ENCODE measurements around the gene FSTL4.

FSTL4 gene

GRCh38 chr5:133473291-133473690 is 139.1 kb downstream of the FSTL4 start:
- no peak for FAIRE-seq

DNA sequence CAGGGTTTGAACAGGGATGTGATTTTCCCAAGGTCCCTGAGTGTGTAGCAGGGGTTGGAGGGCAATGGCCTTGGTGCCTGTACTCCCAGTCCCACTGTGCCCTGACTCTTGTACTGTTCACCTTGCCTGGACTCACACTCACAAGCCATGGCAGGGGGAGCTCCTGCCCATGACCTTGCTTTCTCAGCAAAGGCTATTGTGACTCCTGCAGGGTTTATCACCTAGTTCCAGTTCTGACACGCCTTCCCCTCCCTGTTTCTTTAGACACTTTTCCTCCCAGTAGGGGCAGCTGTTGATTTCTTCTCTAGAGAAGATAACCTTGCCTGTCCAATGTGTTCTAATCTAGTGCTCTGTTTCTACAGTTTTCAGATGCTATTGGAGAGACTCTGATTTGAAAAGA is 139.5 kb downstream of the FSTL4 start:
- no peak for FAIRE-seq

GRCh38 chr5:133471699-133472098 is 140.6 kb downstream of the FSTL4 start:
- no peak for FAIRE-seq

GRCh38 chr5:133470841-133471240 is 141.5 kb downstream of the FSTL4 start:
- FAIRE-seq, result peak; percentile 18

DNA sequence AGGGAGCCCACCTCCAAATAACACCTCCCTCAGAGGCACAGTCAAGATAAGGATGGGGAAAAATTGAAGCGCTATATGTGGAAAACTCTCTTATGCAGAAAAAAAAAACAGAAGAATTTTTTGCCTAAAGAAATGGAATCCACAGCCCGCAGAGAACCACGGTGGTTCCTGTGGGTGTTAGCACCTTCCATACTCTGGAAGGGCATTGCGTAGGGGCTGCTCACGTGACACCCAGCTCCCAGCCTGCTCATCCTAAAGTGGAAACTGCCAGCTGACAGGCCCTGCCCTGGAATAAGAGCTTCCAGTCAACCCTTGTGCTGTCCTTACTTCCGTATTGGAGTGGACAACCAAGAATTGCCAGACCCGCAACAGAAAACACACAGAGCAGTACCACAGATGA is 142.5 kb downstream of the FSTL4 start:
- FAIRE-seq, result no peak

- FAIRE-seq, result no peak
Measured at GRCh38 chr5:133469252-133469651, 143.1 kb downstream of the FSTL4 start.

GRCh38 chr5:133468596-133468995 is 143.7 kb downstream of the FSTL4 start:
- no peak for FAIRE-seq

DNA sequence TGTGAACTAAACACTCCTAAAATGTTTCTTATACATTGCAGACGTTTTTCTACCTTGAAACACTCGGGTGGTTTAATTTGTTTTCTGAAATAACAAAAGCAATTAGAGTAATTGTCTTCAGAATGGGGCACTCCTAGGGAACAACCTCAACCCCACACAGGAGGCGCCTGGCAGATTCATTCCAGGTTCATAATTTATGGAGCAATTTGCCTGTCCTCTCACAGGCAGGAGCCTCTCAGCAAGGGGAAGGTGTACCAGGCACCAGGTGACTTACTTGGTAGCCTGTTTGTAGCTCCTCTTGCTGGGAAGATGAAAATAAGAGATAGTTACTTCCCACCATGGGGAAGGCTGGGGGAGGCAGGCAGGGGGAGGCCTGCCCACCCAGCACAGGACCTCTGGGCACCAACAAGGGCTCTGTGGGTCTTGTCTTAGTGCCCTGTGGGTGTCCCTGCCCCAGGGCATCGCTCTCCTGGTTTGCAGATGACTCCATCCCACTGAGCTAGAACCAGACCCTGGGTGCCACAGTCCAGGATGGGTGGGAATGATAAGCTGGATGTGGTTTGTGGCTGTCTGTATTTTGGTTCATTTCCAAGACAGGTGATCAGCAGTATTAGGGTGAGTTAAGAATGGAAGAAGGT is 144.4 kb downstream of the FSTL4 start:
- no peak for FAIRE-seq

DNA sequence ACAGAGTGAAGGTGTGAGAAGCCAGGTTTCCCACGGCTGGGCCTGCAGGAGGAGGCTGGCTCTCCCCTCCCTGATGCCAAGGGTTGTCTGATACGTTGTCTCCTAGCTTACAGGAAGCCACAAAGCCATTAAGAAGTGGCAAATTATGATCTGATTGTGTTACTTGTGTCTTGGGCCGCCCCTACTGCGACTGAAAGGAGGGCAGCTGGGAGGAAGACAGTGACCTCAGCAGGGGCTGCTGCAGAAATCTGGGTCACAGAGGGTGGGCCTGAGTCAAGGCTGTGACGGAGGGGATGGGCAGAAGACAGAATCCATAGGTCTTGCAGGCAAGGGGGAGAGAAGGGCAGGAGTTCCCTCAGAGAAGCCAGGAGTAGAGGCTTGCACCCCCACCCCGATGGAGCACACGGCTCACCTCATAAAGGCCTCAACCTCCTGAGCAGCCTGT is 145.0 kb downstream of the FSTL4 start:
- no peak for FAIRE-seq

DNA sequence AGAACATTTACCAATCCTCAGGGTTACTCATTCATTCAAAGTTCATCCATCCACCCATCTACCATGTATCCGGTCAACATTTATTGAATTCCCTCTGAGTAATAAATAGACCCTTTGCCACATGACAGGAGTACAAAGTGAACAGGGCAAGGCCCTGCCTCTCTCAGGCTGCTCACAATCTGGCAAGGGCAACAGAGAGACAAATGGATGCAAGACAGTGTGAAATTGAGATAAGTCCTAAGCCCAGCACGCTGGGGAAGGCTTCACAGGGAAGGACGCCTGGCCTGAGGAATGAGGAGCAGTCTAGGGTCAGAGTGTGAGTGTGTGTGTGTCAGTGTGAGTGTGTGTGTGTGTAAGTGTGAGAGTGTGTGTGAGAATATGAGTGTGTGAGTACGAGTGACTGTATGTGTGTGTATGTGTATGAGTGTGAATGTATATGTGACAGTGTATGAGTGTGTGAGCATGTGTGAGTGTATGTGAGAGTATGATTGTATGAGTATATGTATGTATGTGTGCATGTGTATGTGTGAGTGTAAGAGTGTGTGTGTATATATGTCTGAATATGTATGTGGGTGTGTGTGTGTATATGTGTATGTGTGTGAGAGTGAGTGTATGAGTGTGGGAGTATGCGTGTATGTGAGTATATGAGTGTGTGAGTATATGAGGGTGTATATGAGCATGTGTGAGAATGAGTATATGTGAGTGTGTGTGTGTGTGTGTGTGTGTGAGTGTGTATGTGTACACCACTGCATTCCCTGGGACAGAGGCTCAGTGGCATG is 145.6 kb downstream of the FSTL4 start:
- no peak for FAIRE-seq

DNA sequence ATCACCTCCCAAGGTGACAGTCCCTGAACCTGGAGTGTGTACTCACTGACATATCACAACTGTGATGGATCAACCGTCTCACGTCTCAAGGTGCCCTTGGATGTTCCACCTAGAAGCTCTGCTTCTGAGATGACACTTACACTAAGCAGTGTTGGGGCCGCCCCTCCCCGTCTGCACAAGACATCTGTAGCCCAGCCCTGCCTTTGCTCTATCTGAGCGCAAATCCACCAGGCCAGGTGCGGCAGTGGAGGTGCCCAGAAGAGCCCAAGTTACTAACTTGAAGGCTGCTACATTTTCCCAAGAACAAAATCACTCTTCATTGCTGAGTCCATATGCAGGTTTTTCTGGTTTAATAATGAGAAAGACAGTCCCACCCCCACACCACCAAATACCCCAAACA is 148.3 kb downstream of the FSTL4 start:
- FAIRE-seq, result no peak

DNA sequence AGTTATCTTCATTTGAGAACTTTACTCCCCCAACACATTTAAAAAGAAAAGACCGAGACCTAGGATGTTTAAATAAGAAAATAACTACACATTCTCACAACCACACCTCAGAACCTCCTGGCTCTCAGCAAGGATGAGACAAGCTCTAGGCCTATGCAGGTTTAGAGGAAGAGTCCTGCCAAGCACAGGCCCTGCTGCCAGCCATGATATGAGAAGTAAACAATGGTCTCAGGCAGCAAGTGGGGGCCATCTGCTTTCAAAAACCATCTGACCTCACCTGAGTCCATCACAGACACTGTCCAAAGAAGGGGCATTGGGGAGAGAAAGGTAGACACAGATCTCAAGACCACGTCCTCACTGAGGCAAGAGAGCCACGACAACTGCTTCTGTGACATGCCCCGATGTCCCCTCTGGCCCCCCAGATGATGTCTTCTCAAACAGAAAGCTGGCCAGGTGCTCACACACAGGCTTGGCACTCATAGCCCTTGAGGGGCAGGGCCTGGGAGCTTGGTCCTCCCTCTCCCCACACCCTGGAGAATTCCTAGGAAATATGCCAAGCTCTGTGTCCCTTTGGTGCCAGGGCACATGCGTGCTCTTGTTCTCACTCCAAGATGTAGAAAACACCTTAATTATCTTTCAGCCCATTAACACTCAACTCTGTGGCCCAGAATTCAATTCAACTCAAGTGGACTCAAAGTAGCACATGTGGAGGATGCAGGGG is 150.4 kb downstream of the FSTL4 start:
- FAIRE-seq, result no peak

GRCh38 chr5:133460172-133460758 is 152.1 kb downstream of the FSTL4 start:
- FAIRE-seq, result no peak

- no peak for FAIRE-seq
Measured at GRCh38 chr5:133459474-133460160, 152.7 kb downstream of the FSTL4 start.

DNA sequence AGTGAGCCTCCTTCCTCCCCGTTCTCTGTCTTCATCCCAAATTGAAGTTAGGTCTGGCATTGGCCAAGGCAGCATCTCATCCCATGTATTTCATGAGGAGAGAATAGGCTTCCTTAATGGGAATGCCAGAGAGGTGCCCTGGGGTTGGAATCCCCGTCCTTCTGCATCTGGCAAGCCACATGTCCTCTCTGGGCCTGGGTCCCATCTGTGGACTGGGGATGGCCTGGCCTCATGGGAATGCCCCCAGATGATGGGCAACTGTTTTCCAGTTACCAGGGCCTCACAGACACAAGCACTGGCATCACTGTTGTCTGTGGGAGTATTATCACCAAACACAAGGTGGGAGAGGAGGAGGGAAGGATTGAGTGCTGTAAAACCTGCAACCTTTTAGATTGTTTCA is 153.9 kb downstream of the FSTL4 start:
- no peak for FAIRE-seq

GRCh38 chr5:133457439-133458355 is 154.6 kb downstream of the FSTL4 start:
- FAIRE-seq, result no peak

DNA sequence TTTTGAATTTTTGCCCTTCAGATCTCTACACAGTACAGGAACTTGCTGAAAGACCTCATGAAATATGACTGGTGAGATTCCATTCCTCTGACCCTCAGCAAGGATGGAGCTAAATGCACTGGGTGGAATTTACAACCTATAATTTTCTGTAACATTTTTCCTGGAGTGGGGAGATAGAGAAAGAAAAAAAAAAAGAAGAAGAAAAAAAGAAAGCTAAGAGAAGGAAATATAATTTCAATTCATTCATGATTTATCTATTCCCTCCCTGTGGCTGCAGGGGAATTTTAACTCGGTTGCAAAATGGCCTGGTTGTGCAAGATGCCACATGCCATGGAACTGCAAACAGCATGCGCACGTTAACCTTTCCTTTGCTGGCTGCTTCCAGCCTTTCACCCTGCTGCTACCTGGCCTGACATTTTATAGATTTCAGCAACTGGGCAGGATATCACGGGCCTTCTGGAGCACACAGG is 155.4 kb downstream of the FSTL4 start:
- FAIRE-seq, result no peak

DNA sequence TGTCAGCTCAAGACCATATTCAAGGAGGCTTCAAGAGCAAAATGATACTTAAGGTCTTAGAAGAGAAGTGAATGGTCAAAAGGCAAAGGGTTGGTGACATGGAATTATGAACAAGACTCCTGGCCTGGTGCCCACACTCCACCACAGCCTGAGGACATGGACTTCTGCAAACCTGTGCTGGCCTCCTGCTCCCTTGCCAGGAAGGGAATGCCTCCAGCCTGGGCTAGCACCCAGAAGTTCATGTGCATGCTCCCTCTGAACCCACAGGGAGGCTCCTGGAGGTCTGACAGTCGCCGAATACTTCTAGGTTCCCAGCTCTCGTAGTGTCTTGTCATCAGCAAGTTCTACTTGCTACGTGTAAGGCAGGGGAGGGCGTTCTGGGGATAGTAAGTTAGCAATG is 156.7 kb downstream of the FSTL4 start:
- no peak for FAIRE-seq

- no peak for FAIRE-seq
Measured at GRCh38 chr5:133454442-133454841, 157.9 kb downstream of the FSTL4 start.

DNA sequence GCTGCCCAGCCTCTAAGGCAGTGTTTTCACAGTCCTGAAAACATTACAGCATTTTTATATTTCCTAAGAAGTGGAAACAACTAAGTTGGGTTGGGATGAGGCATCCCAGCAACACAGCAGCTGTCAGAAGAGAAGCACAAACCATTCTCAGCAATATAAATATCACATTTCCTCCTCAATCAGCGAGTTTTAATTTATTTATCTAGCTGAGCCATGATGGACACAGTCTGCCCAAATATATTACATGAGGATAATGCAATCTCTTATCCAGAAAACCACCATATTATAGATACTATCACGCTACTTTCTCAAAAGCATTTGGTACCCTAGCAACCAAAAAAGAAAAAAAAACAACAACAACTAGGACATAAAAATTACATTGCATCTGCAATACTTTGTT is 158.5 kb downstream of the FSTL4 start:
- FAIRE-seq, result no peak

GRCh38 chr5:133453084-133453780 is 159.1 kb downstream of the FSTL4 start:
- FAIRE-seq, result no peak

Data from colon (tissue), 2 donors.